IPS-18a (cell line): Measurements from ENCODE around the gene JMJD1C.

Source experiments
- H3K27ac ChIP-seq: one replicate; pipeline ENCODE4 v1.5.1; 2013; ENCODE audit warnings: low read length
- H3K27me3 ChIP-seq: one replicate; pipeline ENCODE4 v1.6.1; 2013; ENCODE audit warnings: mild to moderate bottlenecking, low read length; ENCODE audit not compliant: control insufficient read depth, insufficient read depth
- H3K36me3 ChIP-seq: one replicate; pipeline ENCODE4 v1.6.1; 2013; ENCODE audit warnings: low read depth, low read length; ENCODE audit not compliant: control insufficient read depth
- H3K4me1 ChIP-seq: one replicate; pipeline ENCODE4 v1.6.1; 2013; ENCODE audit warnings: low read depth, low read length; ENCODE audit not compliant: control insufficient read depth
- H3K4me3 ChIP-seq: one replicate; pipeline ENCODE4 v1.5.1; 2013; ENCODE audit warnings: low read length
- H3K9ac ChIP-seq: one replicate; pipeline ENCODE4 v1.6.1; 2013; ENCODE audit warnings: mild to moderate bottlenecking, low read length, moderate library complexity
- H3K9me3 ChIP-seq: one replicate; pipeline ENCODE4 v1.6.1; 2013; ENCODE audit warnings: low read depth, low read length; ENCODE audit not compliant: control insufficient read depth

Gene JMJD1C

GRCh38 chr10:63204667-63205391 is 260.9 kb downstream of the JMJD1C start:
- Histone ChIP-seq H3K4me3 (no peak overlapping the region), H3K27me3 (no peaks in the 10 kb centered on the region), H3K9ac (no peak overlapping the region), H3K4me1 (peaks cover 62% of the 10 kb centered on the region), H3K9me3 (no peaks in the 10 kb centered on the region), H3K27ac (no peak overlapping the region), H3K36me3 (peaks cover 80% of the 10 kb centered on the region)

- Histone ChIP-seq H3K9me3 (no peaks in the 10 kb centered on the region), H3K9ac (no peak overlapping the region), H3K27me3 (no peaks in the 10 kb centered on the region), H3K36me3 (peaks cover 85% of the 10 kb centered on the region), H3K27ac (no peak overlapping the region), H3K4me3 (no peak overlapping the region), H3K4me1 (peaks cover 32% of the 10 kb centered on the region)
Observed at GRCh38 chr10:63201118-63201517, 264.7 kb downstream of the JMJD1C start.

GRCh38 chr10:63200431-63200830 is 265.3 kb downstream of the JMJD1C start:
- Histone ChIP-seq H3K27ac (peak overlapping the region; percentile 16), H3K4me1 (peaks cover 28% of the 10 kb centered on the region), H3K36me3 (peaks cover 82% of the 10 kb centered on the region), H3K9ac (no peak overlapping the region), H3K4me3 (no peak overlapping the region), H3K27me3 (no peaks in the 10 kb centered on the region), H3K9me3 (no peaks in the 10 kb centered on the region)

- Histone ChIP-seq H3K36me3 (peaks cover 79% of the 10 kb centered on the region), H3K9ac (no peak overlapping the region), H3K27ac (peak overlapping the region; percentile 68)
Observed at GRCh38 chr10:63199716-63200115, 266.1 kb downstream of the JMJD1C start.

GRCh38 chr10:63197344-63198092 is 268.3 kb downstream of the JMJD1C start:
- Histone ChIP-seq H3K4me1 (peaks cover 21% of the 10 kb centered on the region), H3K27ac (no peak overlapping the region), H3K36me3 (peaks cover 85% of the 10 kb centered on the region)

More at GRCh38 chr10:63199716-63200115, 266.1 kb downstream of the JMJD1C start:
- Histone ChIP-seq H3K4me3 (peak overlapping the region; percentile 9), H3K4me1 (peaks cover 22% of the 10 kb centered on the region), H3K9me3 (no peaks in the 10 kb centered on the region), H3K27me3 (no peaks in the 10 kb centered on the region)

GRCh38 chr10:63192826-63193225 is 273.0 kb downstream of the JMJD1C start:
- no peaks in the 10 kb centered on the region for H3K9me3 ChIP-seq
- no peak overlapping the region for H3K4me3 ChIP-seq
- H3K36me3 ChIP-seq, result peaks cover 87% of the 10 kb centered on the region
- no peak overlapping the region for H3K9ac ChIP-seq
- no peaks in the 10 kb centered on the region for H3K4me1 ChIP-seq
- no peak overlapping the region for H3K27ac ChIP-seq
- no peaks in the 10 kb centered on the region for H3K27me3 ChIP-seq

More at GRCh38 chr10:63197344-63198092, 268.3 kb downstream of the JMJD1C start:
- H3K9me3 ChIP-seq, result no peaks in the 10 kb centered on the region
- H3K27me3 ChIP-seq, result no peaks in the 10 kb centered on the region
- no peak overlapping the region for H3K4me3 ChIP-seq
- no peak overlapping the region for H3K9ac ChIP-seq

GRCh38 chr10:63175534-63175933 is 290.2 kb downstream of the JMJD1C start:
- Histone ChIP-seq H3K4me3 (no peak overlapping the region), H3K27ac (no peak overlapping the region), H3K9ac (no peak overlapping the region), H3K4me1 (no peaks in the 10 kb centered on the region), H3K9me3 (no peaks in the 10 kb centered on the region), H3K36me3 (peaks cover 90% of the 10 kb centered on the region), H3K27me3 (no peaks in the 10 kb centered on the region)

GRCh38 chr10:63173468-63174232 is 292.1 kb downstream of the JMJD1C start:
- H3K4me3 ChIP-seq, result no peak overlapping the region
- no peaks in the 10 kb centered on the region for H3K4me1 ChIP-seq
- H3K27ac ChIP-seq, result no peak overlapping the region
- H3K9ac ChIP-seq, result no peak overlapping the region
- H3K9me3 ChIP-seq, result no peaks in the 10 kb centered on the region
- peaks cover 99% of the 10 kb centered on the region for H3K36me3 ChIP-seq
- H3K27me3 ChIP-seq, result no peaks in the 10 kb centered on the region

GRCh38 chr10:63171926-63172325 is 293.9 kb downstream of the JMJD1C start:
- Histone ChIP-seq H3K36me3 (peaks cover 95% of the 10 kb centered on the region), H3K4me3 (no peak overlapping the region), H3K9ac (no peak overlapping the region), H3K4me1 (no peaks in the 10 kb centered on the region), H3K27me3 (no peaks in the 10 kb centered on the region), H3K9me3 (no peaks in the 10 kb centered on the region), H3K27ac (no peak overlapping the region)

GRCh38 chr10:63171255-63171855 is 294.4 kb downstream of the JMJD1C start:
- Histone ChIP-seq H3K4me3 (no peak overlapping the region), H3K9ac (no peak overlapping the region), H3K9me3 (no peaks in the 10 kb centered on the region), H3K36me3 (peaks cover 93% of the 10 kb centered on the region), H3K4me1 (no peaks in the 10 kb centered on the region), H3K27me3 (no peaks in the 10 kb centered on the region), H3K27ac (no peak overlapping the region)

GRCh38 chr10:63169624-63170023 is 296.2 kb downstream of the JMJD1C start:
- Histone ChIP-seq H3K9ac (no peak overlapping the region), H3K27ac (no peak overlapping the region), H3K27me3 (no peaks in the 10 kb centered on the region), H3K9me3 (no peaks in the 10 kb centered on the region), H3K4me1 (no peaks in the 10 kb centered on the region), H3K36me3 (peaks cover 78% of the 10 kb centered on the region), H3K4me3 (no peak overlapping the region)
